Activated naive CD8-positive, alpha-beta T cell treated with anti-CD3 and anti-CD28 coated beads, Interleukin-2, amount 10 ng/mL, durations not matched to agents 7 days and 5 days (primary cell): ENCODE measurements around the gene ADRA2A. TPM values are rescaled to one million over a fixed set of nuclear protein-coding genes. Genes with fewer than 3 reads are reported as not detected.

Experiments
- ATAC-seq: fragments of 150-1000 bp; cut with Tn5 transposase; one replicate; pipeline ENCODE4 v1.10.0; 2021; ENCODE audit warnings: low read depth, moderate library complexity
- POLR2A ChIA-PET: fragments of 350-600 bp; sonication (Branson Sonifier 250); formaldehyde crosslinking; loops from one replicate; lab custom pipeline; 2021; ENCODE audit warnings: antibody characterized with exemption; lab: Charles Lee
- DNase-seq: peaks from one replicate; pipeline ENCODE4 v3.0.0; 2021
- H3K27ac Mint-ChIP-seq: one replicate; pipeline ENCODE4 v1.8.0; 2022; ENCODE audit warnings: mild to moderate bottlenecking, mixed read lengths
- H3K27me3 Mint-ChIP-seq: one replicate; pipeline ENCODE4 v1.8.0; 2022; ENCODE audit warnings: mild to moderate bottlenecking, moderate library complexity, mixed read lengths
- H3K36me3 Mint-ChIP-seq: one replicate; pipeline ENCODE4 v1.8.0; 2021; ENCODE audit warnings: mild to moderate bottlenecking, mixed read lengths
- H3K4me1 Mint-ChIP-seq: one replicate; pipeline ENCODE4 v1.8.0; 2021; ENCODE audit warnings: mixed read lengths
- H3K4me3 Mint-ChIP-seq: one replicate; pipeline ENCODE4 v1.8.0; 2022; ENCODE audit warnings: mild to moderate bottlenecking, moderate library complexity, mixed read lengths
- H3K9me3 Mint-ChIP-seq: one replicate; pipeline ENCODE4 v1.8.0; 2021; ENCODE audit warnings: mixed read lengths
- total RNA-seq, 2 experiments: library from RNA; stranded (reverse); gene quantifications; one replicate each; pipeline ENCODE4 v1.2.3, GENCODE V29; 2021

Gene ADRA2A
- total RNA-seq, 2 experiments from 2014 or later, result not detected

DNA sequence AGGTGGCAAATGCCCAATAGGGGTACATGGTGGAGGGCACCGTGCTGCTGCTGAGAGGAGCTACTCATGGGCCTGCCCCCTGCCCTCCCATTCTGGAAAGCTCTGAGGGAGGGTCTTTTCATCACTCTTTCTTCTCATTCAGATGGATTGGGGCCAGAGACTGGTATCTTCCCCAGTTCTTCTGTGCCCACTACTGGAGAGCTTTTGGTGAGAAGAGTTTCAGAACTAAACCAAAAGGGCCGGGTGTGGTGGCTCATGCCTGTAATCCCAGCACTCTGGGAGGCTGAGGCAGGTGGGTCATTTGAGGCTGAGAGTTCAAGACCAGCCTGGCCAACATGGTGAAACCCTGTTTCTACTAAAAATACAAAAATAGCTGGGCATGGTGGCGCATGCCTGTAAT is 12.5 kb downstream of the ADRA2A start:
- H3K4me1 Mint-ChIP-seq, result peaks cover 2% of the 10 kb centered on the region
- H3K36me3 Mint-ChIP-seq, result no peaks in the 10 kb centered on the region
- H3K4me3 Mint-ChIP-seq, result no peak overlapping the region
- ATAC-seq (no peak), DNase-seq (no peak)
- POLR2A ChIA-PET, result no interaction called here
- H3K27ac Mint-ChIP-seq, result no peak overlapping the region
- H3K9me3 Mint-ChIP-seq, result no peaks in the 10 kb centered on the region
- peaks cover 24% of the 10 kb centered on the region for H3K27me3 Mint-ChIP-seq

DNA sequence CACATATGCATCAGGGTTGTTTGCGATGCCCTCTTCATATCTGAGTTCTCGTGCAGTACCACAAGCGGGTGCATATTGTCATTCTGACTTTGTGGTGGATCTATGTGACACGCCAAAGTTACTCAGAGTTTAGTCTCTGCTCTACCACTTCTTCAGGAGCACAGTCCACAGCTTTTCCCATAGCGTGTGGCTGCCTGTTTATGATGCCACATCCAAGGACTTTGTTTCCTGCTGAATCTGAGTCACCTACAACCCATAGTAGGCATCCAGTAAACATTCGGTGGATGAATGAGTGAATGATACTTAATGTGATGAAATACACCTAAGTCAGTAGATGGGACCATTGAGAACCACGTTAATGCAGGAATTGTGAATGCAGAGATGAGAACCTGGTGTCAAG is 15.0 kb downstream of the ADRA2A start:
- POLR2A ChIA-PET, result no interaction called here
- peaks cover 19% of the 10 kb centered on the region for H3K27me3 Mint-ChIP-seq
- no peaks in the 10 kb centered on the region for H3K9me3 Mint-ChIP-seq
- no peaks in the 10 kb centered on the region for H3K4me1 Mint-ChIP-seq
- DNase-seq (no peak), ATAC-seq (no peak)
- no peak overlapping the region for H3K4me3 Mint-ChIP-seq
- H3K36me3 Mint-ChIP-seq, result no peaks in the 10 kb centered on the region
- no peak overlapping the region for H3K27ac Mint-ChIP-seq

DNA sequence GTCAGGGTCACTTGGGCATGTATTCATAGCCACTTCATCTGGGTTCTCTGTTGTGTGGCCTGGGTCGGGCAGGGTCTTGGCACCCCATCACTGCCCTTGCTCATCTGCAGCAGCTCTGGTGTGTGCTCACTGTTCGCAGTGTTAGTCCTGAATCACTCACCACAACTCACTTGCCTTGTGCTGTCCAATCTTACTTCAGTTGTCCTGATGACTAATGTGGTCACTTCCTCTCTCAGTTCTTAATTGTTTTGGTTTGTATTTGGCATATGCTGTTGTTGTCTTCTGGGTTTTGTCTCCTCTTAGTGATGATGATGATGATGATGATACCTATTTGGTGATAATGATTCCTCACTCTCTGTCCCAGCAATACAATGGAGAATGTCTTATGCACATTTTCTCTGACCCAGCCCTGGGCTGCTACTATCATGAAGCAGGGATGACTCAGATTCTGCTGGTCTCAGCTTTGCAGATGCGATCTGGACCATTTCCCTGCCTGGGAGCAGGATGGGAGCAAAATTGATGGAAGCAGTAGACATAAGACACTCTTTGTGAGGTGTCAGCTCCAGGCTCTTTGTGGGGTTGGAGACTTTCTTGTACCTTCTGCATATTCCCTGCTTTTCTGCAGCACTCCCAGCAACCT is 17.0 kb downstream of the ADRA2A start:
- Mint-ChIP-seq H3K9me3 (no peaks in the 10 kb centered on the region), H3K27ac (no peak overlapping the region), H3K27me3 (peaks cover 19% of the 10 kb centered on the region), H3K4me1 (no peaks in the 10 kb centered on the region), H3K4me3 (no peak overlapping the region), H3K36me3 (no peaks in the 10 kb centered on the region)
- POLR2A ChIA-PET, result no interaction called here
- no peak for ATAC-seq
- DNase-seq, result no peak

DNA sequence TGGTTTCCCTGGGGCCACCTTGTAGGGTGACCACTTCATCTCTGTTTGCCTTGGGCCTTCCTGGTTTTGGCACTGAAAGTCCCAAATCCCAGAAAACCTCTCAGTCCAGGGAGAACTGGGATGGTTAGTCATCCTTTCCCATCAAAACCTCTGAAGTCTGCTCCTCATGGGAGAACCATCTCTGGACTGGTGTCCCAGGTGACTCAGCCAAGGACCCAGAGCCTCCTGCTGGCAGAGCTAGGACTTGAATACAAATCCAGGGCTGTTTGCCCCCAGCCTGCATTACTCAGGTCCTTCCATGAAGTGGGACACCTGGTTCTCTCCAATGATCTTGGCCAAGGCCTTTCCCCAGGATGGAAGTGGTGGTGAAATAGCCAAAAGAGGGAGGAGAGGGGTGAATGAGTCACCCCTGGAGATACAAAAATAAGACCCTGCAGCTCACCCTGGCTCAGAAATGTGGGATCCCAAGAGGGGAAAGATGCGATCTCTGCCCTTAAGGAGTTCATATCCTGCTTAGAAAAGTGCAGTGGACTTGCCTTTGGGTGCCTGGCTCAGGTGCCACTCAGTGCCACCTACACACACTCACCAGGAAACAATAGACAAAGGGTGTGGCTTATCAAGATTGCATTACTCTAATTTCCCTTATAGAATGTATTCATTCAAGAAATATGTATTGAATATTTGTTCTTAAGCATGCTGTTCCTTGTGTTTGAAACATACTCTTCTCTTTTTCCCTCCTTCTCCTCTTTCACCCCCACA is 22.0 kb downstream of the ADRA2A start:
- no peak for ATAC-seq
- Mint-ChIP-seq H3K27me3 (peaks cover 10% of the 10 kb centered on the region), H3K36me3 (no peaks in the 10 kb centered on the region), H3K4me3 (no peak overlapping the region), H3K27ac (no peak overlapping the region), H3K9me3 (no peaks in the 10 kb centered on the region), H3K4me1 (no peaks in the 10 kb centered on the region)
- DNase-seq, result no peak
- POLR2A ChIA-PET, result no interaction called here

DNA sequence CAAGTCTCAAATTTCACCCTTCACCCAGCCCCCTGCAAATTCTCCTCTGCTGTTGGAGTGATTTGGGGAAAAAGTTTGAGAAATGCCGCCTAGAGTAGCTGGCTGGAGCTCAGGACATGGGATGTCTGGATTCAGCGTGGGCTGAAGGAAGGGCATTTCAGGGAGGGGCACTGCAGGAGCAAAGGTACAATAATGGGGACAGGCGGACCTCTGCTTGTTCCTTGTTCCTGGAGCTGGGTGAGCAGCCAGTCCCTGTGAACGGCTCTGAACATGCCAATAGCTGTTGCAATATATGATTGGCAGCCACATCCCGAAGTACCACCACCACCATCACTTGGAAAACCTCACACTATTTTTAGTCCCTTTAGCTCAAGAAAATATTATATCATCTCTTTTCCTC is 23.4 kb downstream of the ADRA2A start:
- Mint-ChIP-seq H3K4me1 (no peaks in the 10 kb centered on the region), H3K36me3 (no peaks in the 10 kb centered on the region), H3K27me3 (peaks cover 8% of the 10 kb centered on the region), H3K9me3 (no peaks in the 10 kb centered on the region), H3K4me3 (no peak overlapping the region), H3K27ac (no peak overlapping the region)
- ATAC-seq (no peak), DNase-seq (no peak)
- POLR2A ChIA-PET, result no interaction called here

DNA sequence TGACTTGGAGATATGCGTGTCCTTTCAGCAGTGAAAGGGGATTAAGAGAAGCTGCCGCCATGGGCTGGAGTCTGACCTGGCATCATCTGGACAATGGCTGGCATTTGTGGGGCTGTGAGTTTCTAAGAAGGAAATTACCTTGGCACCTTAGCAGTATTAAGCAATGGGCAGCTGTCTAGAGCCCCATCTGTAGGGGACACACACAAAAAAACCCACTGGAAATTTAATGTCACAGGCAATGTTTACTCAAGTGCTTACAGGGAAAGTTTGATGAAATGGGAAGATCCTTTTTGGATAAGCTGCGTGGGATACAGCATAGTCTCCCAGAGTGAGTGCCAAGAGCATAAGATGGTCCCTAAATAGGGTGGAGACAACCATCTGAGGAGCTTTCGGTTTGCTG is 25.0 kb downstream of the ADRA2A start:
- H3K36me3 Mint-ChIP-seq, result no peaks in the 10 kb centered on the region
- no peaks in the 10 kb centered on the region for H3K4me1 Mint-ChIP-seq
- ATAC-seq (no peak), DNase-seq (no peak)
- no peak overlapping the region for H3K4me3 Mint-ChIP-seq
- POLR2A ChIA-PET, result no interaction called here
- H3K27me3 Mint-ChIP-seq, result peaks cover 10% of the 10 kb centered on the region
- H3K27ac Mint-ChIP-seq, result no peak overlapping the region
- no peaks in the 10 kb centered on the region for H3K9me3 Mint-ChIP-seq

DNA sequence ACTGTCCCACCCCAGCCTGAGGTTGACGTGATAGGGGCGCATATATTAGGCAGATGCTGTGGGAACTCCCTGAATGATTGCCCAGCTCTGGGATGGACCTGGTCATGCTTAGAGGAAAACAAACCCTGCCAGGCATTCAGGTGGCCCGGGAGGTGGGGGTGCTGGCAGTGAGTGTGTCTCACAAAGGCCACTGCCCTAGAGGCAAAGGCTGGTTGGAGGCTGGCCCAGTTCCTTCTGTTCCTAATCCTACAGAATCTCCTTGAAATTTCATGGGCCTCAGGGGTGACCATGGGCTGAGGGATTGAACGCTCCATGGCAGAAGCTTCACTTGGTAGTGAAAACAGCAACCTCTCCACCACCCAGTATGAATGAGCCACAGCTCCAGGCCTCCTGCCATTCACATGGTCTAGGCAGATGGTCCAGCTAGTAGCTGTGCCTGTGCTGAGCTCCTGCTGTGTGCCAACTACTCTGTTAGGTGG is 25.6 kb downstream of the ADRA2A start:
- H3K36me3 Mint-ChIP-seq, result no peaks in the 10 kb centered on the region
- POLR2A ChIA-PET, result no interaction called here
- H3K9me3 Mint-ChIP-seq, result no peaks in the 10 kb centered on the region
- ATAC-seq (no peak), DNase-seq (no peak)
- H3K27me3 Mint-ChIP-seq, result peaks cover 10% of the 10 kb centered on the region
- no peak overlapping the region for H3K4me3 Mint-ChIP-seq
- H3K4me1 Mint-ChIP-seq, result no peaks in the 10 kb centered on the region
- no peak overlapping the region for H3K27ac Mint-ChIP-seq

DNA sequence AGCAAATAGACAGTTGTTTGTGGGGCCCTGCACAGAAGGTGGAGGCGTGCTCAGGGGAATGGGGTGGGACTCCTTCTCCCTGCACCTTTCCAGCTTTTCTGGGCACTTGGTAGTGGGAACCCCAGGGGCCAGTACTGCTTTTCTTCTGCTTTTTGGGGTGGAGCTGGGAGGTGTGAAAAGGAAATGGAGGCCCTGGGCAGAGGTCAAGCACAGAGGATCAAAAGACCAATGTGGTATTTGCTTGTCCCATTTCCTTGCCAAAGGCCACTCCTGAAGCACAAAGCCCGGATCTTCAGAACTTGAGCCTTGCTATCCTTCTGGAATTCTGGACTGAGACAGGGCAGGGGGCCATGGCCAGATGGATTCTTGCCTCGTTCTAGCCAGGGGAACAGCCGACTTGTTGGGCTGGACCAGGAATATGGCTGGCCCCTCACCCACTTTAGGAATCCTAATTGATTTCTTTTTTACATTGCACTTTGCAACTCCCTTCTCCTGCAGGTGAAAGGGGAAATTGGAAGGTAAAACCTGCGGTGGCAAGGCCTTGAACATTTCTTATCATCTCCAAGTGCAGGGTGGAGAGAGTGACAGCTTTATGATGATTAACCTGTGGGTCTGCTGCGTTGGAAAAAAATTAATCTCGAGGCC is 26.5 kb downstream of the ADRA2A start:
- peaks cover 10% of the 10 kb centered on the region for H3K27me3 Mint-ChIP-seq
- ATAC-seq, result no peak
- H3K36me3 Mint-ChIP-seq, result no peaks in the 10 kb centered on the region
- H3K9me3 Mint-ChIP-seq, result no peaks in the 10 kb centered on the region
- POLR2A ChIA-PET, result no interaction called here
- no peak overlapping the region for H3K4me3 Mint-ChIP-seq
- no peak overlapping the region for H3K27ac Mint-ChIP-seq
- no peaks in the 10 kb centered on the region for H3K4me1 Mint-ChIP-seq
- DNase-seq, result no peak

DNA sequence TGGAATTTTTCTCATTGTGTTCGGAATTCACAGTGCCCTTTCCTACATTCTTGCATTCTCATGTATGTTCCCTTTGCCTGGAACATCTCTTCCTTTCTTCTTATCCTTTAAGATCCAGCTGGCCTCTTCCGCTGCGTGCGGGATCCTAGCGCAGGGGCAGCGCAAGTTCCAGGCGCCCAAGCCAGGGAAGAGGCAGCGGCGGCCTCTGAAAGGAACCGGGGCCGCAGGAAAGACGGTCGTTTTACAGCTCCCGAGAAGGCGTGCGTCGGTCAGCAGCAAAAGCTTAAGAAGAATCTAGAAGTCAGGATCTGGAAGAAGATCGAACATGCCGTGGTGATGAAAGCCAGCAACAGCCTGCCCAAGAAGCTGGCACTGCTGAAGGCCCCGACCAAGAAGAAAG is 28.0 kb downstream of the ADRA2A start:
- Mint-ChIP-seq H3K27ac (no peak overlapping the region), H3K9me3 (no peaks in the 10 kb centered on the region), H3K4me1 (no peaks in the 10 kb centered on the region), H3K4me3 (no peak overlapping the region), H3K36me3 (no peaks in the 10 kb centered on the region), H3K27me3 (peaks cover 5% of the 10 kb centered on the region)
- DNase-seq, result no peak
- ATAC-seq, result no peak
- POLR2A ChIA-PET, result no interaction called here

DNA sequence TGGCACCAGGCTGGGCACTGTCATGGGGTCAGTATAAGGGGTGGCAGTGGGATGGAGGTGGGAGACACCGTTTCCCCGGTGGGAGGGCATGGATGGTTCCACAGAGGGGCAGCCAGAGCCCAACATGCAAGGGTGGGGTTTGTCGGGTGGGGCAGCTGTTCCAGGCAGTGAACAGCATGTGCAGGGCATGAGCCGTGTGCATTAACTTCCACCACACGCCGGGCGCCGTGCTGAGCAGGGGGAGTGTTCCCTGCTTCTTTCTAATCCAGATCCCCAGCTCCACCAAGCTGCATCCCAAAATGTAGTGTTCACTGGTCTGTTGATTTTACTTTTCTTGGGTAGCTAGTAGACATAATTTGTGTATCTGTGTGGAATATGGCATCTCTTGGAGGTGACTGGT is 29.3 kb downstream of the ADRA2A start:
- Mint-ChIP-seq H3K4me3 (no peak overlapping the region), H3K27ac (no peak overlapping the region), H3K4me1 (no peaks in the 10 kb centered on the region), H3K9me3 (no peaks in the 10 kb centered on the region), H3K36me3 (no peaks in the 10 kb centered on the region), H3K27me3 (peaks cover 2% of the 10 kb centered on the region)
- ATAC-seq, result no peak
- POLR2A ChIA-PET, result no interaction called here
- DNase-seq, result no peak

DNA sequence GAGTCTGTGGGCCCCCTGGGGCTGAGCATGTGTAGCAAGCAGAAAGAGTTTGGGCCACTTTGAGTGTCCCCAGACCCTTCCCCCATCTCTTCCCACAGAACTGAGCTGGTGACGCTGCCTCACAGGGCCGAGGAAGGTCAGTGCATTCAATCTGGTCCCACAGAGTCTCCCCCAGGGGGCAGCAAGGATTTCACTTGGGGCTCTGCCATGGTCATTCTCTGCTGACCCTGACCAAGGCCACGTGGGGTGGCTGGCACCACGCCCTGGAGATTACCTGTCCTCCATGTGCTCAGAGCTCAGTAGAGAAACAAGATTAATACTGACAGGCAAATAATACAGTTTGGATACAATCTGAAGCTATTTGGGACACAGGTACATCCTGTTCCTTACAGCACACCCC is 30.2 kb downstream of the ADRA2A start:
- POLR2A ChIA-PET, result no interaction called here

DNA sequence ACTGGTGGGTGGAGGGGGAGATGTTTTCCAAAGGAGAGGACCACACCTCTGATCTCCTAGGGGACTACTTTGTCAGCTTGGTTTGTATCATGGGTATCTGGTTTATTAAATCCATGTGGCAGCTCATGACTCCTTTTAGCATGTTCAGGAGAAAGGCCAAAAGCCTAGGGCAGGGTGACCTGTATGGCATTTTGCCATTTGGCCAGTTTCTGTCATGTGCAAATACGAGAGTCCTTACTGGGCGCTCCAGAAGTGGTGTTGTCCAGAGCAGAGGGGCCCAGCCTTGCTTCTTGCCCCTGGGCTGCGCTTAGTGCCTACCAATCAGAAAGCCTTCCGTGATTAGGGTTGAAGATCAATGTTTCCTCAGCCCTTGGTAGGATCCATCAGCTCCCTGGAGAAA is 31.0 kb downstream of the ADRA2A start:
- DNase-seq, result no peak
- no peak for ATAC-seq
- POLR2A ChIA-PET, result no interaction called here
- H3K27ac Mint-ChIP-seq, result no peak overlapping the region
- no peaks in the 10 kb centered on the region for H3K36me3 Mint-ChIP-seq
- H3K9me3 Mint-ChIP-seq, result no peaks in the 10 kb centered on the region
- H3K4me1 Mint-ChIP-seq, result no peaks in the 10 kb centered on the region
- H3K4me3 Mint-ChIP-seq, result no peak overlapping the region
- peaks cover 2% of the 10 kb centered on the region for H3K27me3 Mint-ChIP-seq

More for the DNA sequence above, 30.2 kb downstream of the ADRA2A start:
- Mint-ChIP-seq H3K27me3 (peaks cover 2% of the 10 kb centered on the region), H3K36me3 (no peaks in the 10 kb centered on the region), H3K4me3 (no peak overlapping the region), H3K9me3 (no peaks in the 10 kb centered on the region), H3K27ac (no peak overlapping the region), H3K4me1 (no peaks in the 10 kb centered on the region)
- no peak for DNase-seq
- ATAC-seq, result no peak

DNA sequence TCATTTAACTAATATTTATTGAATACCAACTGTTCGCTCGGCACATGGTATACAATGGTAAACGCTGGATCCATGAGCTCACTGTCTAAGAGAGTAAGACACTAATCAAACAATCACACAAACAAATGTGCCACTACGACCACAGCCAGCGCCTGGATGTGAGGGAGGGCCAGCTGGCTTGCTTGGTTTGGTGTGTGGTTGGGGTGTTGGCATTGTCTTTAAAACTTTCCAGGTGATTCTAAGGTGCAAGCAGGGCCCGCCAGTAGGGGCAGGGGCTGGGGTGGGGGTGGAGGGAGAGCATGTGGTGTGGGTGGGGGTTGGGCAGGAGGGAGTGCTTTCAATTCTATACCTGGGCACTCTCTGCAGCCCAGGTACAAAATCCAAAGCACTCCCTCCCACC is 31.6 kb downstream of the ADRA2A start:
- POLR2A ChIA-PET, result no interaction called here
- no peaks in the 10 kb centered on the region for H3K36me3 Mint-ChIP-seq
- no peak overlapping the region for H3K27ac Mint-ChIP-seq
- DNase-seq (no peak), ATAC-seq (no peak)
- peaks cover 2% of the 10 kb centered on the region for H3K27me3 Mint-ChIP-seq
- no peaks in the 10 kb centered on the region for H3K9me3 Mint-ChIP-seq
- H3K4me3 Mint-ChIP-seq, result no peak overlapping the region
- H3K4me1 Mint-ChIP-seq, result no peaks in the 10 kb centered on the region
